Hematopoietic multipotent progenitor cell treated with erythropoietin and hydrocortisone succinate and interleukin-3 and kit ligand, for 15 days (in vitro differentiated cells): Measurements from ENCODE around the gene REP15.
"Not testable (repeated sequence)": the region's sequence is repeated elsewhere in the genome, so short reads cannot be mapped to it uniquely, and the experiment has no call there.

Experiments used
- DNase-seq: peaks from one replicate; pipeline ENCODE4 v3.0.0-alpha.2; 2015; ENCODE audit warnings: low spot score

Gene REP15

GRCh38 chr12:27696864-27697564 is 767 bp downstream of the REP15 start:
- no peak for DNase-seq

- DNase-seq = peak; percentile 56
Observed at GRCh38 chr12:27703720-27704452, 7.6 kb downstream of the REP15 start.

GRCh38 chr12:27705263-27705662 is 9.0 kb downstream of the REP15 start:
- no peak for DNase-seq

GRCh38 chr12:27707216-27707615 is 11.0 kb downstream of the REP15 start:
- DNase-seq = no peak

- DNase-seq = no peak
Observed at GRCh38 chr12:27709212-27709931, 13.1 kb downstream of the REP15 start.

GRCh38 chr12:27709932-27710591 is 13.8 kb downstream of the REP15 start:
- DNase-seq = no peak

- peak; percentile 69 for DNase-seq
Observed at GRCh38 chr12:27710592-27711316, 14.5 kb downstream of the REP15 start, which contains the start of gene MRPS35. Gene MRPS35, plus strand, starts transcription at chr12:27710832. Its CDS starts 12 bp downstream, at chr12:27710844.

- no peak for DNase-seq
Observed at GRCh38 chr12:27711317-27711682, 15.1 kb downstream of the REP15 start.

GRCh38 chr12:27711967-27712366 is 15.7 kb downstream of the REP15 start:
- DNase-seq = no peak

GRCh38 chr12:27723212-27723611 is 27.0 kb downstream of the REP15 start:
- DNase-seq = no peak

GRCh38 chr12:27730097-27730588 is 33.9 kb downstream of the REP15 start:
- DNase-seq = no peak

GRCh38 chr12:27732281-27732680 is 36.0 kb downstream of the REP15 start:
- DNase-seq = no peak

- DNase-seq = peak; percentile 37
Observed at GRCh38 chr12:27733052-27733656, 36.9 kb downstream of the REP15 start.

- DNase-seq = no peak
Observed at GRCh38 chr12:27733791-27734190, 37.5 kb downstream of the REP15 start.

GRCh38 chr12:27734321-27734720 is 38.1 kb downstream of the REP15 start:
- DNase-seq = not testable (repeated sequence)

GRCh38 chr12:27743601-27744000 is 47.4 kb downstream of the REP15 start:
- DNase-seq = no peak

- not testable (repeated sequence) for DNase-seq
Observed at GRCh38 chr12:27745734-27746133, 49.5 kb downstream of the REP15 start.
